ENCODE results near the gene GDPGP1.

DNA sequence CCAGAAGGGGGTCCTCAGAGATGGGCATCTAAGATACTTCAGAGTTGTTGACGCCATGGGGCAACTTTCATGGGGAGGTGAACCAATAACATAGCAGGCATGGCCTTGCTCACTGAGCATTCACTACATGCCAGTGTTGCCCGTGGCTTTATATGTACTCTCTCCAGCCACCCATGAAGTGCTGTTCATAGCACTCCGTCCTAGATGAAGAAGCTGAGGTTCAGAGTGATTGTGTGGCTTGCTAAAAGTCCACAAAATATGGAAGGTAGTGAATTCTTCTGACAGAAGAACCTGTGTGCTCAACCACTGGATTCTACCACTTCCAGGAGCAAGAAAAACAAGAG lies 42.7 kb upstream of the GDPGP1 start:
- TF ChIP-seq CTCF (conservative IDR thresholded peaks at IDR 0.05; ENCODE audit: low read depth, low read length): no peak
- TF ChIP-seq EZH2phosphoT487 (IDR thresholded peaks at IDR 0.05; ENCODE audit: borderline replicate concordance, low read length): no peak
- TF ChIP-seq EZH2 (IDR thresholded peaks at IDR 0.05; ENCODE audit: low read length, unreplicated experiment): no peak
